Activated CD4-positive, alpha-beta T cell treated with anti-CD3 and anti-CD28 coated beads, Interleukin-2, Interleukin-6, amounts not matched to agents 100 ng/mL and 50 ng/mL, durations not matched to agents 16 hours and 8 hours (primary cell): ENCODE measurements around the gene FREM1.

Source experiments
- DNase-seq: peaks from one replicate; pipeline ENCODE4 v3.0.0-alpha.2; 2020

The FREM1 gene

DNA sequence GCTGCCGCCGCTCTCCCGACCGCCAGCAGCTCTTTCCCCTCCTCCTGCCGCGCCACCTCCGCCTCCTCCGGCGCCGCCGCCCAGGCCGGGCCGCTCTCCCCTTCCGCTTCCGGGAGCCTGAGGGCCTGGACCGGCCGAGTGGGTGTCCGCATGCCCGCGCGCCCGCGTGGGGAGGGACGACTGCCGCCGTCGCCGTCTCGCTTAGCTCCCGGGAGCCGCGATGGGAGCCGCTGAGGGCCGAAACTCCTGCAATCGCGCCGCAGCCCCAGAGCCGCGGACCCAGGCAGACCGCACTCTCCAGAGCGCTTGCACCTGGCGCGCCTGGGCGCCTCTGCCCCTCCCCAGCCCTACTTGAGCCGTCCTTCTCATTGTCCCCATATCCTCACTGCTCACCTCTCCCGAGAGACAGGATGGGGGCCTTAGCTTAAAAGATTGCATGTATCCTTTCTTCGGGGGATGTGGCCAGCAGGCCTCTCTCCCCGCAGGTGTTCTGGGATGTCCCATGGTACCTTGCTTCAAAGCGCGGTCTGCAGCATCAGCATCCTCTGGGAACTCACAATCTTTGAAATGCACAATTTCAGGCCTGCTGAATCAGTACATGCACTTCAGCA is 216.9 kb downstream of the FREM1 start, which contains the start of gene ZDHHC21:
Gene ZDHHC21 (minus strand): TSS at position 182 of the 611 bp plus-strand sequence. CDS start 19,092 bp downstream, outside the sequence.
- peak; percentile 81 for DNase-seq

DNA sequence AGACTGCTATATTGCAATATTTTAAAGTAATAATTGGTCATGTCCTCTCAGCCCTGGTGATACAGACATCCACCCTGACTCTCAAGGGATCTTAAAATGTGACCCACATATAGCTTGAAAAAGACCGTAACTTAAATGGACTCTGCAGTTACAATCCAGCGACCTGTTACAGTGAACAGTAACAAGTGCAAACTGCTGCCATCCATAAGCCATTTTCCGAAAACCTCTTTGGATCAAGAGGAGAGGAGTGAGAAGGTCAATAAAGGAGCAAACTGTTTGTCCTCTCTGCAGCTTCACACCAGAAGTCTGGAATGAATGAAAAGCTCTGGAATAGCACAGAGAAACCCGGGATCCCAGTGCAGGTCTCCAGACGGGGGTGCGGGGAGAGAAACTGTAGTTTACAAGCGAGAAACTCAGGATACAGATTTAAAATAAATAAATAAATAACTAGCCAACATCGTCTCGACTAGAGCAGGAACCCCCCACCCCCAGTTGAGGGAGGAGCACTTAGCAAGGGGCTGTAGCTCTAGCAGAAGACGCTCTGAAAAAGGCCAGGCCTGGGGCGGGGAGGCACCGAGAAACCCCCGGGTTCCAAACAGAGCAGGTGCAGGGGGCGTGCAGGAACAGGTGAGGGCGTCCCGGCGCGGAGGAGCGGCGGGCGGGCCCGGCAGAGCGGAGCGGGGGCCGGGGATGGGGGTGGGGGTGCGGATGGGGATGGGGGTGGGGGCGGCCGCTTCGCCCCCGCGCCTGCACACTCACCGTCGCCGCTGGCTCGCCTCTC is 217.6 kb downstream of the FREM1 start:
- no peak for DNase-seq

DNA sequence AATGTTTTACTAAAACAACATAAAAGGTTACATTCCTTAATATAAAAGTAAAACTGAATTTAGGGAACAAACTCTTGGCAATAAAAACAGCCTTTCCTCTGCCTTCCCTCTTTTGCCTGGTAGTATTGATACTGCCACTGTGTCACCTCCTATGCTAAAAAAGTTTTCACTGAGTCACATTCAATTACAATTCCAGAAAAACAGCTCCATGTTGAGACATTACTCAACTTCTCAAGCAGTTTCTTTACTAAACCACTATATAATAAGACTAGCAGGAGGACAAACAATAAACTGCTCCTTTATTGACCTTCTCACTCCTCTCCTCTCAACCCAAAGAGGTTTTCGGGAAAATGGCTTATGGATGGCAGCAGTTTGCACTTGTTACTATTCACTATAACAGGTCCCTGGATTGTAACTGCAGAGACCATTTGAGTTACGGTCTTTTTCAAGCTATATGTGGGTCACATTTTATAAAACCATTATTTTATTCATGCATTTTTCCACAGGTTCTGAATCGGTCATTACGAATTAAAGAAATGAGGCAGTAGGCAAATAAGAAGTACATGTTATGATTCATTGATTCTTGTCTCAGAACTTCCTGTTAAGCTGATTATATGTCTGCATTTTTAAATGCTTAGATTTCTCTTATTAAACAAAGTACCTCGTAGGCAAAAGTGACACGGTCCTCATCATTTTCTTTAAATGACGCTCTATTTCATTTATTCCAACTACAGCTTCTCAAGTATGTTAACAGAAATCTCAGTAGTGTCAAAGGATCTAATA is 219.1 kb downstream of the FREM1 start:
- no peak for DNase-seq

DNA sequence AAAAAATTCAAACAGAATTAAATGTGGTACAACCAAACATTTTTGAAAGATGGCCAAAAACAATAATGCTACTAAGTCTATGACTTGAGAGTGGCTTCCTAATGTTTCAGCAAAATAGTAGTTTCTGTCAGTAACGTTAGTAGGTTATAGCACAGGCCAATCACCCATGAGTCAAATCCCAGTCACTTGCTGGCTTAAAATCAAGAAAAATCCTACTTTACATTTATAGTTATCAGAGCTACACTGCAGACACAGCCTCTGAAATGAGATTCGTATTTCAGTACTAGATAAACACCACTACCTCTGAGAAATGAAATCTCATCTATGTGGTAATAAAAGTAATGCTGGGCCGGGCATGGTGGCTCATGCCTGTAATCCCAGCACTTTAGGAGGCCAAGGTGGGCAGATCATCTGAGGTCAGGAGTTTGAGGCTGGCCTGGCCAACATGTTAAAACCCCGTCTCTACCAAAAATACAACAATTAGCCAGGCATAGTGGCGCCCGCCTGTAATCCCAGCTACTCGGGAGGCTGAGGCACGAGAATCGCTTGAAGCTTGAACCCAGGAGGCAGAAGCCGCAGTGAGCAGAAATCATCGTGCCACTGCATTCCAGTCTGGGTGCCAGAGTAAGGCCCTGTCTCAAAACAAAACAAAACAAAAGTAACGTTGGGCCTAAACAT is 223.0 kb downstream of the FREM1 start:
- DNase-seq = no peak

DNA sequence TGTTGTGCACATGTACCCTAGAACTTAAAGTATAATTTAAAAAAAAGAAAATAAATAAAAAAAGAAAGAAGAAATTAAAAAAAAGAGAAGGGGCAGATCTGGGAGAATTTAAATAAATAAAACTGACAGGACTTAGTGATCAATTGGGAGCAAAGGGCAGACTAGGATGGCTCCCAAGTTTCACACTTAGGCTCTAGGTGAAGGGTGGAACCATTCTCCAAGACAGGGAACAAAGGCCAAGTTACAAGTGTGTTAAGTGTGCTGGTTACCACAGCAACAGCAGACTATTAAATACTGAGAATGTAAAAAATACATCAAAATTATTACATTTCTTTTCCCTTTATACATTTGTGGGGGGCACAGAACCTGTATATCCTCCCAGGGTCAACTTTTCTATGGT is 224.1 kb downstream of the FREM1 start:
- no peak for DNase-seq
